ENCODE data around the gene AHDC1.

DNA sequence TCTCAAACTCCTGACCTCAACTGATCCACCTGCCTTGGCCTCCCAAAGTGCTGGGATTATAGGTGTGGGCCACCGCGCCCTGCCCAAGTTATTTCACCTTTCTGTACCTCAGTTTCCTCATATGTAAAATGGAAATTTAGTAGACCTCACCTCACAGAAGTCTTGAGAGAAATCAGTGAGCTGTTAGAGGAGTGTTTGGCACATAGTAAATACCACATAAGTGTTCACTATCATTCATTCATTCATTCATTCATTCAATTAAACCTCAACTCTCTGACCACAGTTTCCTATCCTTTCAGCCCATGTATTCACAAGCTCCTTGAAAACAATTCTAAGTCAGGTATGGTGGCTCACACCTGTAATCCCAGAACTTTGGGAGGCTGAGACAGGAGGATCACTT lies 34.9 kb upstream of the AHDC1 start:
- TF ChIP-seq, protein P1, sequence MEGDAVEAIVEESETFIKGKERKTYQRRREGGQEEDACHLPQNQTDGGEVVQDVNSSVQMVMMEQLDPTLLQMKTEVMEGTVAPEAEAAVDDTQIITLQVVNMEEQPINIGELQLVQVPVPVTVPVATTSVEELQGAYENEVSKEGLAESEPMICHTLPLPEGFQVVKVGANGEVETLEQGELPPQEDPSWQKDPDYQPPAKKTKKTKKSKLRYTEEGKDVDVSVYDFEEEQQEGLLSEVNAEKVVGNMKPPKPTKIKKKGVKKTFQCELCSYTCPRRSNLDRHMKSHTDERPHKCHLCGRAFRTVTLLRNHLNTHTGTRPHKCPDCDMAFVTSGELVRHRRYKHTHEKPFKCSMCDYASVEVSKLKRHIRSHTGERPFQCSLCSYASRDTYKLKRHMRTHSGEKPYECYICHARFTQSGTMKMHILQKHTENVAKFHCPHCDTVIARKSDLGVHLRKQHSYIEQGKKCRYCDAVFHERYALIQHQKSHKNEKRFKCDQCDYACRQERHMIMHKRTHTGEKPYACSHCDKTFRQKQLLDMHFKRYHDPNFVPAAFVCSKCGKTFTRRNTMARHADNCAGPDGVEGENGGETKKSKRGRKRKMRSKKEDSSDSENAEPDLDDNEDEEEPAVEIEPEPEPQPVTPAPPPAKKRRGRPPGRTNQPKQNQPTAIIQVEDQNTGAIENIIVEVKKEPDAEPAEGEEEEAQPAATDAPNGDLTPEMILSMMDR (conservative IDR thresholded peaks at IDR 0.05; ENCODE audit: low read length) = no peak
- TF ChIP-seq EZH2phosphoT487 (IDR thresholded peaks at IDR 0.05; ENCODE audit: borderline replicate concordance, low read depth, low read length) = no peak
